ENCODE measurements around the gene ADGRA3.

- TF ChIP-seq CTCF (IDR thresholded peaks at IDR 0.05): no peak
- TF ChIP-seq POLR2A (IDR thresholded peaks at IDR 0.05): no peak
Observed at GRCh38 chr4:22462688-22463087, 53.2 kb downstream of the ADGRA3 start.

Measured in thyroid gland (tissue), 4 donors.